Hematopoietic multipotent progenitor cell treated with erythropoietin and hydrocortisone succinate and interleukin-3 and kit ligand, for 8 days (in vitro differentiated cells): Measurements from ENCODE around the gene CERS3.

Experiments used
- DNase-seq: peaks from one replicate; pipeline ENCODE4 v3.0.0-alpha.2; 2015

CERS3 gene

GRCh38 chr15:100526027-100526481 lies 2.7 kb downstream of the CERS3 start:
- DNase-seq, result no peak

- DNase-seq, result no peak
These were observed 3.3 kb downstream of the CERS3 start for GRCh38 chr15:100525436-100525835.

- DNase-seq, result no peak
These were observed 4.4 kb downstream of the CERS3 start for GRCh38 chr15:100524326-100524725.

DNA sequence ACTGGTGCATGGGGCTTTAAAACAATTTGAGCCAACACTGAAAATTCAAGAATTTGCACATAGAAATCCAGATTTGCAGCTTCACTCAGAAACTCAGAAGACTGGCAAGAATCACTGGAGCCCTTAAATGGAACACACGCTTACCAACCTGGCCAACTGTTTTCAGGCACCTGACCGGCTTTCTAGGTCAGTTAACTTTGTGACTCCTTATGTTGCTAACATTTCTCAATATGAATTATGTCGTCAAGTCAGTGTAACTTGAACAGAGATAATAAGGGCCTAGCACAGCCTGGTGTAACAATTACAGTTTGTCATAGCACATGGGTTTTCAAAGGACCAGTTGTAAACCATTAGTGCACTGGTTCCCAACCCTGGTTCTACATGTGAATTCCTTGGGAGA lies 6.8 kb downstream of the CERS3 start:
- no peak for DNase-seq

DNA sequence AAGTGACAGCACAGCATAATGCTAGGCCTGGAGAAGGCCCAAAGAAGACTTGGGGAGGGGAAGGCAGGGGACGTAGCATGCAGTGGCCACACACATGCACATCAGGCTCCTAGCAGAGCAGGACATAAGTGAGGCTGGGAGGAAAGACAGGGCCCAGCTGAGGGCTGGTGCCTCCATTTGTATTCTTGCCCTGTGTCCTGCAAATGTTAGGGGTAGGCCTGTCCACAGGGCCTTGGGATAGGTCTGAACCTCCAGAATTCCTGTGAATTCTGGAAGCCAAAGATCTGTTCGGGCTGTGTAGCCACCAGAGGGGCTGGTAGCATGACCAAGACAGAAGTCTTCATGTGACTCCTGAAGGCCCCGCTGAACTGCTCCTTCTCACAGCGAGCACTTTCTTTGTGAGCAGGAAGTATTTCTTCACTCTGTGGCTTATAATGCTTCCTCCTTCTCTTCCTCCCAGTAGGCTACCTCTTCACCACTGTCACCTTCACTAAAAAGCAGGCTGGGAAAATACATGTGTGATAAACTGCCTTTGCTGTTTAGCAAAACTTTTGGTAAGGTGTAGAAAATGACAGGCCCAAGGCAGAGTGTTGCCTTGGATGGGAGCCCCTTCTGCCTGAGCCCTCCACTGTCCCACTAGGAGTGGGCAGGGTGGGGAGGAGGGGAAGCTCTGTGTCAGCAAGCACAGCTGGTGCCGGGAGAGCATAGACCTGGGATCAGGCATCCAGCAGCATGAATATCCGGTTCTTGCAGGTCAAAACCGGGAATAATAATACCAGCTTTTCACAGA lies 8.4 kb downstream of the CERS3 start:
- DNase-seq, result no peak

- no peak for DNase-seq
These were observed 10.9 kb downstream of the CERS3 start for GRCh38 chr15:100517846-100518245.

- no peak for DNase-seq
These were observed 11.9 kb downstream of the CERS3 start for GRCh38 chr15:100516643-100517512.

GRCh38 chr15:100515758-100516157 lies 13.0 kb downstream of the CERS3 start:
- DNase-seq, result no peak

DNA sequence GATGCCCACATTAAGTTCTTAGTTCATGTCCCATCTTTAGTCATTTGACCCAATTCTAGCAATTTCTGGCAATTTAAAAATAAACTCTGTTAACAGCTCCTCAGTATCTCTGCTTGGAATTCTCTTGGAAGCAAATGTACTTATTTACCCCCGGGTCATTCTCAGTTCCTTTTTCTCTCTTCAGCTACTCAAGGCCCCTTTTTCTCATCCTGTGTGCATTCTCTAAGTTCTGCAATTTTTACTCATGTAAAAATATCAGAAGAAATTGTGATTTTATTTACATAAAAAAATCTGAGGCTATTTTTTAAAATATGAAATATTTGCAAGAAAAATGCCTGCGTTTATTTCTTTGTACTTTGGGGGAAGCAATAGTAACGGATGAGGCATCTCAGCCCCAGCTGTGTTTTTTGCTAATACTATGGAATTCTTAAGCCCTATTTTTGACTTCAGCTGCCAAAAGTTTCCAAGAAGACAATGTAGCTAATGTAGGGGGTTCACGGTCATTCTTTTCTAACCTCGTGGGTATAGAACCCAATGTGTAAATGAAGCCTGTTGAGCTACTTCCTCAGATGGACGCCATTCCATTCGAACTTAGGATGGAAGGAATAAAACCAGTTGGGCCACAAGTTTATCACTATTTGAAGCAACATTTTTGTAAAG lies 20.0 kb downstream of the CERS3 start:
- no peak for DNase-seq

- DNase-seq, result no peak
These were observed 26.1 kb downstream of the CERS3 start for GRCh38 chr15:100502651-100503050.

DNA sequence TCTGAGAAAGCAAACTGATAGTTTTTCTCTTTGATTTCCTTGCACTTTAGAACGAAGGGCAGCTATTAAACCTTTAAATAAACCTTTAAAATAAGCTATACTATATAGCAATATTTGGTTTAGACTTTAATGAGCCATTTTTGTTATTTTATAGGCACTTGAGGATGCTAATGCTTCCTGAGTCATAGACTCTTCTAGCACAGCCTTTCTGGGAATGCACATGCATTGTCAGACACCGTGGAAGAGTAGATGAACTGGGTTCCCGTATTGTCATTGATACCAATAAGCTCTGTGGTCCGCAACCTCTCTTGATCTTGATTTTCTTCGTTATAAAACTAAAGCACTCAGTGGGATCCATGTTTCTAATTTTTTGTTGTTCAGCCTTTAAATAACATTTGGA lies 27.6 kb downstream of the CERS3 start:
- no peak for DNase-seq

- DNase-seq, result no peak
These were observed 28.3 kb downstream of the CERS3 start for GRCh38 chr15:100500226-100500990.

GRCh38 chr15:100495861-100496260 lies 32.9 kb downstream of the CERS3 start:
- DNase-seq, result no peak

- DNase-seq, result no peak
These were observed 35.5 kb downstream of the CERS3 start for GRCh38 chr15:100493213-100493612.

GRCh38 chr15:100484443-100484842 lies 44.3 kb downstream of the CERS3 start:
- DNase-seq, result no peak

- DNase-seq, result no peak
These were observed 45.4 kb downstream of the CERS3 start for GRCh38 chr15:100483370-100483769.

DNA sequence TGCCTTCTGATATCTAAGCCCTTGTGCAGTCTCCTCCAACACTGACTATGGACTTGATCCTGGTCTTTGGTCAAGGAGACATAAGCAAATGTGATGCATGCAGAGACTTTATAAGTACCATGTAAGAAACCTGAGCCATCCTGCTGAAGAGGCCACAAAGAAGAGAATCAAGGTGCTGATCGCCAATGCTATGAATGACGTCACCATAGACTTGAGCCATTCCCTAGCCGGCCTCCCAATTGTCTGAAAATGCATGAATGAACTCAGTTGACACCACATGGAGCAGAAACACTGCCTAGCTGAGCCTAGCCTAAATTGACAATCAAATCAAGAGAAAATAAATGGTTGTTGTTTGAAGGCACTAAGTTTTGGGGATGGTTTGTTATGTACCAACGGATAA lies 51.9 kb downstream of the CERS3 start:
- DNase-seq, result no peak

GRCh38 chr15:100472736-100473135 lies 56.0 kb downstream of the CERS3 start:
- no peak for DNase-seq

GRCh38 chr15:100471933-100472332 lies 56.8 kb downstream of the CERS3 start:
- DNase-seq, result no peak

DNA sequence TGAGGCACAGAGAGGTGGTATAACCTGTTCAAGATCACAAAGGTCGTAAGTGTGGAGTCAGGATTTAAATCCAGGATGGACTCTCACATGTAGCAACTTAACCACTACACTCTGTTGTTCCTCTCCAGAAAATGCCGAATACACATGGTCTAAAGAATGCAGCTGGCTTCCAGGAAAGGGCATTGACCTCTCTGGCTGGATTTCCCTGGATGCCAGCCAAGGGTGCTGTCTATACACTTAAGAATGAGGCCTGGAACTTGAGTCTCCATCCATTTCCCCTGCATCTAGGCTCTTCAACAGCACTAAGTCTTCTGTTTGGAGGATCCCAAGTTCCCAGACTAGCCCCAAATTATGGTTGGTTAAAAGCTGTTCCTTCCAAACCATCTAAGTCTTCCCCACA lies 60.5 kb downstream of the CERS3 start:
- DNase-seq, result no peak

DNA sequence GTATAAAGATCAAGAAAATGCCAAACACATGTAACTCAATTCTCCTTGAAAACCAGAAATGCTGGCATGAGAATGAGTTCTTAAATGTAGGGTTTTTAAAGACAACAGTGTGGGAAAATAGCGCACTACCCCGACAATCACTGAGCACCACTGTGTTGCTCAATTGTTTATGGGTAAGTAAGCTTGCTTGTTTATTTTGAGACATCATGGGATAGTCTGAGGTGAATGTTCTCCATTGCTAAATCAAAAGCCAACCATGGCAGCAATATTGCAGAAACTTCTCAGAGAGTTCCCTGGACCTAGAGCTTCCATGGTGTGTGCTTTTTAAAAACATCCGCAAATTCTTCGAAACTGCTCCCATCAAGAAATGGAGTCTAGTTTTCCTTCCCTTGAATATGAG lies 62.7 kb downstream of the CERS3 start:
- DNase-seq, result no peak

- DNase-seq, result no peak
These were observed 63.9 kb downstream of the CERS3 start for GRCh38 chr15:100464888-100465287.

DNA sequence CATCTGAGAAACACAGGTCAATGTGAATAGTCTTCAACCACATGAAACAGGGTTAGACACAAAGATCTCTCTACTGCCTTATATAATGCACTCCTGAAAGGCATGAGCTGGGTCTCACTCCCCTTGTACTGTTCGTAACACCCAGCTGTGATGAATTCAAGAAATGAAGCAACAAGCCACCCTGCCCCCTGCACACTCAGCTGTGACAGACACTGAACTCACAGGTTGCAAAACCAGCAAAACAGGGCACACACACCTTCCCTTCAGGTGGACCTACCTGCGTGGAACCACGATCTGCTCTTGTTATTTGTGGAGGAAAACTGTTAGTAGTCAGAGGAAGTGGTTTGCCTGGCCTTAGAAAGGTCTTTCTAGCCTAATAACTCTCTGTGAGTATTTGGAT lies 64.5 kb downstream of the CERS3 start:
- no peak for DNase-seq
